Uterus (tissue), 2 donors: ENCODE measurements around the gene CNFN.

Source experiments
- CTCF ChIP-seq, 4 experiments: fragments of 200-600 bp in 2 of 4; fragments of 450-650 bp in 2 of 4; sonication (generic) in 2 of 4; IDR thresholded peaks; one replicate each; pipeline ENCODE4 v1.5.1; 2016 to 2019; ENCODE audit warnings: antibody characterized with exemption in 4 of 4, mild to moderate bottlenecking in 2 of 4, moderate library complexity in 1 of 4
- POLR2A ChIP-seq, 2 donors: fragments of 450-650 bp; IDR thresholded peaks; one replicate each; pipeline ENCODE4 v1.6.1; 2016; ENCODE audit warnings: antibody characterized with exemption in 2 of 2, mild to moderate bottlenecking in 1 of 2, moderate library complexity in 1 of 2

GRCh38 chr19:42435316-42435715, 45.2 kb upstream of the CNFN start:
- TF ChIP-seq CTCF (IDR thresholded peaks at IDR 0.05), result no peak
- TF ChIP-seq POLR2A (IDR thresholded peaks at IDR 0.05), result no peak
